SH-SY5Y (cell line): ENCODE measurements around the gene FHAD1.

Source experiments
- GATA2 ChIP-seq: IDR thresholded peaks from 2 replicates; pipeline ENCODE4 v1.6.1; 2011; ENCODE audit warnings: mild to moderate bottlenecking, low read depth, low read length
- GATA3 ChIP-seq: IDR thresholded peaks from 2 replicates; pipeline ENCODE4 v1.6.1; 2011; ENCODE audit warnings: low read depth, mild to moderate bottlenecking, low read length, moderate library complexity

GRCh38 chr1:15402809-15403450 is 155.9 kb downstream of the FHAD1 start:
- TF ChIP-seq GATA2 (no peak), GATA3 (no peak)
